Activated CD4-positive, CD25-positive, alpha-beta regulatory T cell treated with anti-CD3 and anti-CD28 coated beads, Interleukin-2, amount 50 U/mL, for 16 hours (primary cell): ENCODE results near the gene ZNF302.

ENCODE experiments used
- DNase-seq: peaks from one replicate; pipeline ENCODE4 v3.0.0-alpha.2; 2020; ENCODE audit warnings: low read depth, low spot score

Gene ZNF302

GRCh38 chr19:34731964-34732363 lies 54.5 kb downstream of the ZNF302 start:
- no peak for DNase-seq

- no peak for DNase-seq
Measured at GRCh38 chr19:34732612-34733211, 55.2 kb downstream of the ZNF302 start.

GRCh38 chr19:34733266-34733745 lies 55.8 kb downstream of the ZNF302 start:
- DNase-seq, result no peak

- DNase-seq, result peak; percentile 66
Measured at GRCh38 chr19:34733746-34734536, 56.5 kb downstream of the ZNF302 start, which contains the start of gene ZNF181. TSS of gene ZNF181 (plus strand) at chr19:34734243. CDS start at chr19:34735038, 795 bp downstream.

- DNase-seq, result no peak
Measured at GRCh38 chr19:34734537-34735103, 57.1 kb downstream of the ZNF302 start.
